ENCODE data around the gene GLIPR2. TPM values are rescaled to one million over a fixed set of nuclear protein-coding genes. Genes with fewer than 3 reads are reported as not detected.
A peak's percentile ranks its signal among the peaks of the same experiment; 100 is the strongest.

GLIPR2 gene
- total and polyA plus RNA-seq, 2 of the 13 experiments (the other 11 are each of a cell fraction or from before 2014, with no cell fraction given) = 0.08 to 0.42 TPM

- no peak for TF ChIP-seq ZNF30 (CRISPR knock-in tag; IDR thresholded peaks at IDR 0.05)
- no peak for TF ChIP-seq FUBP1 (CRISPR knock-in tag; IDR thresholded peaks at IDR 0.05; ENCODE audit: borderline replicate concordance)
- TF ChIP-seq ZFP90 (CRISPR knock-in tag; IDR thresholded peaks at IDR 0.05; ENCODE audit: borderline replicate concordance) = peak; percentile 96
- TF ChIP-seq ZMYM3 (CRISPR knock-in tag; IDR thresholded peaks at IDR 0.05) = peak; percentile 56; the same call in 1 of the 2 replicates
Measured at GRCh38 chr9:36190388-36191289, 54.1 kb downstream of the GLIPR2 start, which contains the start of gene CLTA (continued).

GRCh38 chr9:36191290-36191645 lies 54.7 kb downstream of the GLIPR2 start:
- under 1% methylated on average over 11 of the region's 18 CpGs for WGBS (ENCODE audit: low lambda C conversion rate)
- DNase-seq (ENCODE audit: low spot score) = no peak
- TF ChIP-seq ZFP91 (CRISPR knock-in tag; IDR thresholded peaks at IDR 0.05; ENCODE audit: borderline replicate concordance) (peak; percentile 3; the same call in 1 of the 2 replicates), AGO2 (optimal IDR thresholded peaks at IDR 0.05; ENCODE audit: low read depth, low read length) (peak; percentile 23), GFI1 (CRISPR knock-in tag; IDR thresholded peaks at IDR 0.05; ENCODE audit: borderline replicate concordance) (0 out of 2 replicates have a peak, but pooled peaks have one; percentile 31), ZNF563 (CRISPR knock-in tag; IDR thresholded peaks at IDR 0.05) (0 out of 2 replicates have a peak, but pooled peaks have one; percentile 1), HMGXB4 (CRISPR knock-in tag; IDR thresholded peaks at IDR 0.05; ENCODE audit: borderline replicate concordance in 1 of 2, low read depth in 1 of 2) (peak in 1 of 2 experiments; percentile 13; a peak in 1 of 4 replicates), BORCS8-MEF2B (CRISPR knock-in tag; IDR thresholded peaks at IDR 0.05) (no peak), ZBTB8A (CRISPR knock-in tag; IDR thresholded peaks at IDR 0.05; ENCODE audit: borderline replicate concordance, low read depth) (no peak), ZSCAN20 (CRISPR knock-in tag; IDR thresholded peaks at IDR 0.05; ENCODE audit: borderline replicate concordance) (0 out of 2 replicates have a peak, but pooled peaks have one; percentile 20), ZNF691 (CRISPR knock-in tag; IDR thresholded peaks at IDR 0.05; ENCODE audit: borderline replicate concordance, low read depth) (0 out of 2 replicates have a peak, but pooled peaks have one; percentile 3), ZFP1 (CRISPR knock-in tag; IDR thresholded peaks at IDR 0.05) (no peak)

More at GRCh38 chr9:36191290-36191645, 54.7 kb downstream of the GLIPR2 start:
- no TSS peak for BruUV-seq (replicated peaks)
- Histone ChIP-seq H3K9me3 (ENCODE audit: low read length) (no peaks in the 10 kb centered on the region), H3K27ac (ENCODE audit: extremely low read length, insufficient read depth, low read length) (peak overlapping the region; percentile 76), H3K4me3 (replicated peaks in 1 of 3; ENCODE audit: insufficient read depth in 1 of 3, low read depth in 2 of 3, low read length in 3 of 3) (peak overlapping the region; percentile 84 to 86 (median 85)), H4K20me1 (ENCODE audit: insufficient read depth, low read length) (peaks cover 14% of the 10 kb centered on the region), H3K79me2 (ENCODE audit: insufficient read depth, low read length) (peaks cover 38% of the 10 kb centered on the region), H3K4me1 (ENCODE audit: insufficient read depth, low read length) (peaks cover 36% of the 10 kb centered on the region), H2AFZ (ENCODE audit: low read length) (no peak overlapping the region), H3K27me3 (ENCODE audit: control insufficient read depth in 1 of 2, insufficient read depth in 2 of 2, low read length in 2 of 2) (no peaks in the 10 kb centered on the region; a peak in 1 of 5 replicates), H3K9ac (ENCODE audit: insufficient read depth, low read depth, low read length) (peak overlapping the region; percentile 90), H3K4me2 (ENCODE audit: low read depth, low read length) (peak overlapping the region; percentile 96), H3K36me3 (replicated peaks in 1 of 2; ENCODE audit: control insufficient read depth in 1 of 2, insufficient read depth in 2 of 2, low read length in 2 of 2) (0 out of 5 replicates have a peak, but pooled peaks cover 0 to 1% of the 10 kb centered on the region in 2 experiments)
- CTCF ChIA-PET (ENCODE audit: low intra/inter-chr PET ratio, low total read pairs) = no interaction called here
- POLR2A ChIA-PET = interaction anchor here (0.9 to 5.3 kb wide), 12 partner anchors 10 to 126 kb away, joined by 3 to 62 read pairs (median 6); partner anchors contain the start of gene GNE
- peak; percentile 10 for ATAC-seq
- FAIRE-seq = no peak
- in situ Hi-C loops (cut with HindIII; ENCODE audit: extremely low pct_ligation_motif_present, low pct_unique_long_range_greater_than_20kb) (no loop called here), intact Hi-C loops (cut with micrococcal nuclease; ENCODE audit: unreplicated experiment) (no loop called here)
